Glutamatergic neuron (in vitro differentiated cells): ENCODE results near the gene PIGO. TPM values are rescaled to one million over a fixed set of nuclear protein-coding genes. Genes with fewer than 3 reads are reported as not detected.

Source experiments
- DNase-seq: peaks from one replicate; pipeline ENCODE4 v3.0.0; 2022
- H3K27ac Mint-ChIP-seq: one replicate; pipeline ENCODE4 v1.8.0; 2020; ENCODE audit warnings: mild to moderate bottlenecking, mixed read lengths, inconsistent platforms; ENCODE audit not compliant: unreplicated experiment
- H3K27me3 Mint-ChIP-seq: one replicate; pipeline ENCODE4 v1.8.0; 2020; ENCODE audit warnings: mild to moderate bottlenecking, moderate library complexity, mixed read lengths, inconsistent platforms; ENCODE audit not compliant: unreplicated experiment
- H3K36me3 Mint-ChIP-seq: one replicate; pipeline ENCODE4 v1.8.0; 2020; ENCODE audit warnings: mild to moderate bottlenecking, mixed read lengths, inconsistent platforms; ENCODE audit not compliant: unreplicated experiment
- H3K4me1 Mint-ChIP-seq: one replicate; pipeline ENCODE4 v1.8.0; 2020; ENCODE audit warnings: mild to moderate bottlenecking, low read depth, mixed read lengths, inconsistent platforms; ENCODE audit not compliant: unreplicated experiment
- H3K4me3 Mint-ChIP-seq: one replicate; pipeline ENCODE4 v1.8.0; 2020; ENCODE audit warnings: mild to moderate bottlenecking, mixed read lengths, inconsistent platforms; ENCODE audit not compliant: unreplicated experiment
- H3K9me3 Mint-ChIP-seq: one replicate; pipeline ENCODE4 v1.8.0; 2020; ENCODE audit warnings: mild to moderate bottlenecking, moderate library complexity, mixed read lengths, inconsistent platforms; ENCODE audit not compliant: unreplicated experiment
- CTCF ChIP-seq: fragments of 200-600 bp; sonication (generic); IDR thresholded peaks from one replicate; pipeline ENCODE4 v1.5.0; 2021; ENCODE audit not compliant: partially characterized antibody, unreplicated experiment
- total RNA-seq: library from RNA; stranded (reverse); fragmentation: NEBNext Ultra II Directional; extraction: Animal tissue kit (Norgen Biotek cat#: 25700); gene quantifications from one replicate; pipeline ENCODE4 v1.2.1, GENCODE V29; 2021; ENCODE audit not compliant: unreplicated experiment

Gene PIGO
- total RNA-seq, 1 donor from 2014 or later, result 19.0 TPM

DNA sequence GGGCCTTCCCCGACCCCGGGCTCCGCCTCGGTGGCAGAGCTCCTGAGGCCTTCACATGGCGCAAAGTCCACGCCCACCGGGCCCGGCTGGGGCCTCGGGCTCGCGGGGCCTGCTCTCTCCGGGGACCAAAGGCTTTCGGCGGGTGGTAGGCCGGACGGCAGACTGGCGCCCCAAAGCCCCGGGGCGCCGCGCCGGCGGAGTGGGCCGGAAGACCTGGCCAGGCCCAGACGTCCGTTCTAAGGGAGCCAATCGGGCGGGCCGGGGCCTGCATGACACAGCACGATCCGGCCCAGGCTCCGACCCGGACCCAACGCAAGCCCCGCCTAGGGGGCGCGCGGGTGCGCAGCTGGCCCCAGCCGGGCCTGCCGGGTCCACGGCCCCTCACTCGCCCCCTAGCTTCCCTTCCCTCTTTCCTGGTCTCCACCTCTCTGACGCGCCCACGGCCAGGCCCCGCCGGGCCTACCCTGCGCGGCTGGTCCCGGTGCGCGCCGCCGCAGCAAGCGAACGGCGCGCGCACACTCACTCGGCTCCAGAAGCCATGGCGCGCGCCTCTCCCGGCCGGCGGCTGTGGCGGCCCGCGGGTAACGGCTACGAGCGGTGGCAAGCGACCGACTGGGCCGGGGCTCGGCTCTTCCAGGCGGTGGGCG, 24.5 kb downstream of the PIGO start:
- no peak for TF ChIP-seq CTCF
- H3K4me1 Mint-ChIP-seq, result peaks cover 27% of the 10 kb centered on the region
- peak overlapping the region; percentile 95 for H3K27ac Mint-ChIP-seq
- H3K4me3 Mint-ChIP-seq, result peak overlapping the region; percentile 98
- H3K9me3 Mint-ChIP-seq, result peaks cover 15% of the 10 kb centered on the region
- peaks cover 15% of the 10 kb centered on the region for H3K27me3 Mint-ChIP-seq
- peaks cover 3% of the 10 kb centered on the region for H3K36me3 Mint-ChIP-seq
- DNase-seq, result peak; percentile 79

GRCh38 chr9:35070823-35071813, 25.3 kb downstream of the PIGO start:
- H3K4me1 Mint-ChIP-seq, result peaks cover 27% of the 10 kb centered on the region
- TF ChIP-seq CTCF, result no peak
- H3K9me3 Mint-ChIP-seq, result peaks cover 15% of the 10 kb centered on the region
- H3K27ac Mint-ChIP-seq, result peak overlapping the region; percentile 85
- peak overlapping the region; percentile 98 for H3K4me3 Mint-ChIP-seq
- peaks cover 8% of the 10 kb centered on the region for H3K36me3 Mint-ChIP-seq
- peaks cover 15% of the 10 kb centered on the region for H3K27me3 Mint-ChIP-seq
- no peak for DNase-seq

- Mint-ChIP-seq H3K27ac (no peak overlapping the region), H3K36me3 (peaks cover 8% of the 10 kb centered on the region), H3K9me3 (peaks cover 14% of the 10 kb centered on the region), H3K4me1 (peaks cover 27% of the 10 kb centered on the region), H3K4me3 (peak overlapping the region; percentile 68), H3K27me3 (peaks cover 15% of the 10 kb centered on the region)
- TF ChIP-seq CTCF, result no peak
- DNase-seq, result no peak
These were observed 27.4 kb downstream of the PIGO start for GRCh38 chr9:35069020-35069419.

DNA sequence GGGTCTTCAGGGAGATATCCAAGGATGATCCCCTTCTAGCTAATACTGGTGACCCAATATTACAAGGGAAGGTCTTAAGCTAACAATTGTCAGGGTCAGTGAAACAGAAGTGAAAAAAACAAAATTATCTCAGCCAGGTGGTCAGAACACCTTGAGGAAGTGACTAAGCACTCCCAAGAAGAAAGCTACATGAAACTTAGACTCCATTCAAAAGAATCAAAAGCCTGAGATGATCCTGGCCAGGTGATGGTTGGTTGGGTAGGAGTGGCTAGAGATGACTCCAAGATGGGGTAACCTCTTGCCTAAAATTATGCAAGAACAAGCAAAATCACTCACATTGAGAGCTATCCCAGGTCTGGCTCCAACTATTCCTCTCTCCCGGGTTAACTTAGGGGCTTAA, 29.3 kb downstream of the PIGO start:
- no peak overlapping the region for H3K4me3 Mint-ChIP-seq
- peaks cover 7% of the 10 kb centered on the region for H3K27me3 Mint-ChIP-seq

More for the DNA sequence above, 29.3 kb downstream of the PIGO start:
- H3K9me3 Mint-ChIP-seq, result peaks cover 6% of the 10 kb centered on the region
- peaks cover 10% of the 10 kb centered on the region for H3K36me3 Mint-ChIP-seq
- H3K27ac Mint-ChIP-seq, result no peak overlapping the region
- no peak for DNase-seq
- H3K4me1 Mint-ChIP-seq, result peaks cover 21% of the 10 kb centered on the region
- no peak for TF ChIP-seq CTCF
